ENCODE results near the gene EHBP1. TPM values are rescaled to one million over a fixed set of nuclear protein-coding genes. Genes with fewer than 3 reads are reported as not detected.
A peak's percentile ranks its signal among the peaks of the same experiment; 100 is the strongest.

The EHBP1 gene
- total RNA-seq, 6 experiments from 2014 or later, result 40.4 to 66.6 (median 46.3) TPM

DNA sequence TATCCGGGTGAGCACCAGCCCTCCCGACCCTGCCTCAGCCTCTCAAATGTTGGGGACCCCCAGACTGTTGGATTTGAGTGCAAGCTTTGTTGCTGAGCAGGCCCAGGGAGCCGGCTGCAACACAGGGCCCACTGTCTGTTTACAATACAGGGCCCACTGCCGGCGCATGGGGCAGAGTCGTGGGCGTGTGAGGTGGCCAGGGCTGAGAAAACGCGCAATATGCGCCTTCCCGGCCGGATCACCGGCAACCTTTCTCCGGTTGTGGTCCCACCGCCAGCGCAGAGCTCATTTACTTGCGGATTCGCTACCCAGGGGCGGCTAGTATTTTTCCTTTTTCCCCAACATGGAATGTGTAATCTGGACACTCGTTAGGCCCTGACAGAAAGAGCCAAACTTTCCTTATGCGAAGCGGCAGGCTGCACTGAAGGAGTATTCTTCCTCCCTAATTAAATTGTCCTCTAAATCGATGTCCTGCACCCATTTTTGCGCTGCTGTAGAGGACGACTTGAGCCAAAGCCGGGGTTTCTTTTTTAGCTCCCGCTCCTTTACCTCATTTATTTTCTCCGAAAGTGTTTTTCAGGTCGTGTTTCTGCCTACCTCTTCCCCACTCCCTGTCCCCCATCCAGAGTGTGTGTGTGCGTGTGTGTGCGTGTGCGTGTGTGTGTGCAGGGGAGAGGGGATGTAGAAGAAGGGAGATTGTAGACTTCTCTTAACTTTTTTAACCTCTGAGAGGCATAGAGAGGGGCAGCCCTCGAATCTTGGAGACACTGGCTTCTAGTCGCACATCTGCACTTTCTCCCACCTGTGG, 347.8 kb downstream of the EHBP1 start:
- TF ChIP-seq POLR2A (IDR thresholded peaks at IDR 0.05), result no peak
- TF ChIP-seq, protein P1, sequence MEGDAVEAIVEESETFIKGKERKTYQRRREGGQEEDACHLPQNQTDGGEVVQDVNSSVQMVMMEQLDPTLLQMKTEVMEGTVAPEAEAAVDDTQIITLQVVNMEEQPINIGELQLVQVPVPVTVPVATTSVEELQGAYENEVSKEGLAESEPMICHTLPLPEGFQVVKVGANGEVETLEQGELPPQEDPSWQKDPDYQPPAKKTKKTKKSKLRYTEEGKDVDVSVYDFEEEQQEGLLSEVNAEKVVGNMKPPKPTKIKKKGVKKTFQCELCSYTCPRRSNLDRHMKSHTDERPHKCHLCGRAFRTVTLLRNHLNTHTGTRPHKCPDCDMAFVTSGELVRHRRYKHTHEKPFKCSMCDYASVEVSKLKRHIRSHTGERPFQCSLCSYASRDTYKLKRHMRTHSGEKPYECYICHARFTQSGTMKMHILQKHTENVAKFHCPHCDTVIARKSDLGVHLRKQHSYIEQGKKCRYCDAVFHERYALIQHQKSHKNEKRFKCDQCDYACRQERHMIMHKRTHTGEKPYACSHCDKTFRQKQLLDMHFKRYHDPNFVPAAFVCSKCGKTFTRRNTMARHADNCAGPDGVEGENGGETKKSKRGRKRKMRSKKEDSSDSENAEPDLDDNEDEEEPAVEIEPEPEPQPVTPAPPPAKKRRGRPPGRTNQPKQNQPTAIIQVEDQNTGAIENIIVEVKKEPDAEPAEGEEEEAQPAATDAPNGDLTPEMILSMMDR (IDR thresholded peaks at IDR 0.05), result no peak
- no peak overlapping the region for H3K4me3 ChIP-seq
- peaks cover 8 to 36% of the 10 kb centered on the region in 2 donors for H3K27me3 ChIP-seq
- ATAC-seq (no peak), DNase-seq (no peak)
- no peaks in the 10 kb centered on the region for H3K36me3 ChIP-seq
- no peaks in the 10 kb centered on the region for H3K9me3 ChIP-seq
- WGBS (ENCODE audit: insufficient coverage, low coverage, low lambda C conversion rate, missing lambda C conversion rate), result 34% methylated on average over 31 of the region's 34 CpGs
- H3K27ac ChIP-seq, result no peak overlapping the region
- intact Hi-C loops (cut with DNase I), result no loop called here
- H3K4me1 ChIP-seq, result peaks cover 0 to 40% (median 0%) of the 10 kb centered on the region in 4 donors

DNA sequence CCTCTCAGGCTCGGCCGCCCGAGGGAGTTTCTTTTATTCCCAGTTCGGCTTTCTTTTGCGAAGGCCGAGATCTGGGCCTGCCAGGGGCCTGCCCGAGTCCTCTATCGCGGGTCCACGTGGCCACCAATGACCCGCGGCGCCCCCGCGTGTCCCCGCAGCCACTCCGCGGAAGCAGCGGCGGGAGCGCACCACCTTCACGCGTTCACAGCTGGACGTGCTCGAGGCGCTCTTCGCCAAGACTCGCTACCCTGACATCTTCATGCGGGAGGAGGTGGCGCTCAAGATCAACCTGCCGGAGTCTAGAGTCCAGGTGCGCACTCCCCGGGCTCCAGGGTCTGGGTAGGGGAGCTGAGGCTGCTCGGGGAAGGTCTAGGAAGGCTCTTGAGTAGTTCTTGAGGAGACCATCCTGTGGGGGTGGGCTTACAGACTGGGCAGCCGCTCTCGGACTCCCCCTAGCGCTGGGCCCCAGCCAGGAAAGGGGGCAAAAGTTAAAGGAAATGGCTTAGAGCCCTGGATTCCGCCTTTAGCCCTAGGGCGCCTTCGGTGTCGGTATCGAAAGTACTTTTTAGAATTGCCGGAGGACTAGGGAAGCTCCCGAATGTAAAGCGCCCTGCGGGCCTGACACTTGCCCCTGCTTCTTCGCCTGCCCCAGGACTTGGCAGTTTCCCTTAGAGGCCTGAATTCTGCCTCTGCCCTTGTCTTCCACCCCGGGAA, 348.5 kb downstream of the EHBP1 start:
- TF ChIP-seq POLR2A (IDR thresholded peaks at IDR 0.05), result no peak
- TF ChIP-seq, protein P1 (IDR thresholded peaks at IDR 0.05), result no peak
- DNase-seq (peak in 1 of 3 donors; percentile 23), ATAC-seq (peak in 1 of 4 donors; percentile 7)
- H3K4me1 ChIP-seq, result peaks cover 0 to 40% (median 0%) of the 10 kb centered on the region in 4 donors
- no peak overlapping the region for H3K27ac ChIP-seq
- H3K4me3 ChIP-seq, result peak overlapping the region in 1 of 3 donors; percentile 23
- WGBS (ENCODE audit: insufficient coverage, low coverage, low lambda C conversion rate, missing lambda C conversion rate), result 10% methylated on average over 22 of the region's 48 CpGs
- intact Hi-C loops (cut with DNase I), result no loop called here
- H3K36me3 ChIP-seq, result no peaks in the 10 kb centered on the region
- peaks cover 15 to 44% of the 10 kb centered on the region in 2 donors for H3K27me3 ChIP-seq
- H3K9me3 ChIP-seq, result no peaks in the 10 kb centered on the region

DNA sequence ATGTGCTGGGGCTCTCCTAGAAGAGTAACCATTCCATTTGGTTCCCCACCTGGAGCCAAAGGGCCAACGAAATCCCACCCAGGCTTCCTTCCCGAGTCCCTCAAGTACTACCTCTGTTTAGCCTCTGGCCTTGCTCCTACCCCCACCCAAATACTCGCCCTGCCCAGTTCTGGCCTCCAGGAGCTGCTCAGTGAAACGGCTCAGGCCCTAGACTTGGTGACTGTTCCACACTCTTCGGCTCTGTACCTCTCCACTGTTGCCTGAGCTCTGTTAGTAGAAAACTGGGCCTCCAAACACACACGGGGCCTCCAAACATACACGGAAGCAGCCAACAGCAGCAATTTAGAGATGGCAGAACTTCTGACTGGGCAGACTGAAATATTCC, 349.3 kb downstream of the EHBP1 start:
- Histone ChIP-seq H3K4me1 (peaks cover 0 to 40% (median 0%) of the 10 kb centered on the region in 4 donors), H3K27me3 (peaks cover 21 to 52% of the 10 kb centered on the region in 2 donors), H3K36me3 (no peaks in the 10 kb centered on the region), H3K9me3 (no peaks in the 10 kb centered on the region), H3K4me3 (no peak overlapping the region), H3K27ac (no peak overlapping the region)
- intact Hi-C loops (cut with DNase I), result no loop called here
- WGBS (ENCODE audit: insufficient coverage, low coverage, low lambda C conversion rate, missing lambda C conversion rate), result 26% methylated on average over 6 of the region's 7 CpGs
- DNase-seq (no peak), ATAC-seq (no peak)
- TF ChIP-seq, protein P1 (IDR thresholded peaks at IDR 0.05), result no peak
- TF ChIP-seq POLR2A (IDR thresholded peaks at IDR 0.05), result no peak

DNA sequence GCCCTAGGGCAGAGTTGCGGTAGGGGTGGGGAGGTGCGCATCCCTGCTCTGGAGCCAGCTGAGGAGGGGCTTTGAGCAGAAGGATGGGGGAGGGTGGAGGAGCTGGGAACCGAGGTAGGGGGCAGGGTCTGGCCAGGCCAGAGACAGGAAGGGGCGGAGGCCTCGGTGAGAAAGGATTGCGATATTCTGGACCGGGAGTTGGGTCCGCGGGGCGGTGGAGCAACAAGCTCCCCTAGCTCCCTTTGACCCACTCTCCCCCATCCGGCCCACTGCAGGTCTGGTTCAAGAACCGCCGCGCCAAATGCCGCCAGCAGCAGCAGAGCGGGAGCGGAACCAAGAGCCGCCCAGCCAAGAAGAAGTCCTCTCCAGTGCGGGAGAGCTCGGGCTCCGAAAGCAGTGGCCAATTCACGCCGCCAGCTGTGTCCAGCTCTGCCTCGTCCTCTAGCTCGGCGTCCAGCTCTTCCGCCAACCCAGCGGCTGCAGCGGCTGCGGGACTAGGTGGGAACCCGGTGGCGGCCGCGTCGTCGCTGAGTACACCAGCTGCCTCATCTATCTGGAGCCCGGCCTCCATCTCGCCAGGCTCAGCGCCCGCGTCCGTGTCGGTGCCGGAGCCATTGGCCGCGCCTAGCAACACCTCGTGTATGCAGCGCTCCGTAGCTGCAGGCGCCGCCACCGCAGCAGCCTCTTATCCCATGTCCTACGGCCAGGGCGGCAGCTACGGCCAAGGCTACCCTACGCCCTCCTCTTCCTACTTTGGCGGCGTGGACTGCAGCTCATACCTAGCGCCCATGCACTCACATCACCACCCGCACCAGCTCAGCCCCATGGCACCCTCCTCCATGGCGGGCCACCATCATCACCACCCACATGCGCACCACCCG, 350.0 kb downstream of the EHBP1 start:
- intact Hi-C loops (cut with DNase I), result no loop called here
- no peak for TF ChIP-seq POLR2A (IDR thresholded peaks at IDR 0.05)
- TF ChIP-seq, protein P1 (IDR thresholded peaks at IDR 0.05), result no peak
- ATAC-seq, result no peak
- peaks cover 21 to 58% of the 10 kb centered on the region in 2 donors for H3K27me3 ChIP-seq
- WGBS (ENCODE audit: insufficient coverage, low coverage, low lambda C conversion rate, missing lambda C conversion rate), result 25% methylated on average over 11 of the region's 63 CpGs
- H3K4me3 ChIP-seq, result no peak overlapping the region
- H3K9me3 ChIP-seq, result no peaks in the 10 kb centered on the region
- H3K36me3 ChIP-seq, result no peaks in the 10 kb centered on the region
- no peak overlapping the region for H3K27ac ChIP-seq
- peak in 1 of 3 donors; percentile 20 for DNase-seq
- peaks cover 0 to 34% (median 0%) of the 10 kb centered on the region in 4 donors for H3K4me1 ChIP-seq
